NCI-H226 (cell line): ENCODE results near the gene PCDHGA7.
"Not testable (repeated sequence)": the region's sequence is repeated elsewhere in the genome, so short reads cannot be mapped to it uniquely, and the experiment has no call there.

Source experiments
- DNase-seq: peaks from one replicate; pipeline ENCODE4 v3.0.0-alpha.2; 2015

The PCDHGA7 gene

GRCh38 chr5:141369994-141370848 lies 12.3 kb upstream of the PCDHGA7 start, which contains the start of gene PCDHGB3:
Gene PCDHGB3 (plus strand): TSS chr5:141370242. CDS start chr5:141370395, 153 bp downstream.
- peak; percentile 56 for DNase-seq

DNA sequence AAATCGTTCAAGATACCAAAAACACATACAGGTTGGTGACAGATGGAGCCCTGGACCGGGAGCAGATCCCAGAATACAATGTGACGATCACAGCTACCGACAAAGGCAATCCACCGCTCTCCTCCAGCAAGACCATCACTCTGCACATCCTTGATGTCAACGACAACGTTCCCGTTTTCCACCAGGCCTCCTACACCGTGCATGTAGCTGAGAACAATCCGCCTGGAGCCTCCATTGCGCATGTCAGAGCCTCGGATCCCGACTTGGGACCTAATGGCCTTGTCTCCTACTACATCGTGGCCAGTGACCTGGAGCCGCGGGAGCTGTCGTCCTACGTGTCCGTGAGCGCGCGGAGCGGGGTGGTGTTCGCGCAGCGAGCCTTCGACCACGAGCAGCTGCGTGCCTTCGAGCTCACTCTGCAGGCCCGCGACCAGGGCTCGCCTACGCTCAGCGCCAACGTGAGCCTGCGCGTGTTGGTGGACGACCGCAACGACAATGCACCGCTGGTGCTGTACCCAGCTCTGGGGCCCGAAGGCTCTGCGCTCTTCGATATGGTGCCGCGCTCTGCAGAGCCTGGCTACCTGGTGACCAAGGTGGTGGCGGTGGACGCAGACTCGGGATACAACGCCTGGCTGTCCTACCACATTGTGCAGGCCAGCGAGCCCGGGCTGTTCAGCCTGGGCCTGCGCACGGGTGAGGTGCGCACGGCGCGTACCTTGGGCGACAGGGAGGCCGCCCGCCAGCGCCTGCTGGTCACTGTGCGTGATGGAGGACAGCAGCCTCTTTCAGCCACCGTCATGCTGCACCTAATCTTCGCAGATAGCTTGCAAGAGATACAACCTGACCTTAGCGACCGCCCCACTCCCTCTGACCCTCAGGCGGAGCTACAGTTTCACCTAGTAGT lies 10.7 kb upstream of the PCDHGA7 start:
- DNase-seq = no peak

- no peak for DNase-seq
Measured at GRCh38 chr5:141373673-141374317, 8.7 kb upstream of the PCDHGA7 start, which contains the start of gene PCDHGA6. Gene PCDHGA6 (plus strand): TSS chr5:141373891. CDS start chr5:141374084, 193 bp downstream.

- no peak for DNase-seq
Measured at GRCh38 chr5:141374627-141375026, 7.9 kb upstream of the PCDHGA7 start.

GRCh38 chr5:141375444-141376155 lies 6.9 kb upstream of the PCDHGA7 start:
- not testable (repeated sequence) for DNase-seq

- DNase-seq = no peak
Measured at GRCh38 chr5:141383345-141383744, 803 bp downstream of the PCDHGA7 start.

DNA sequence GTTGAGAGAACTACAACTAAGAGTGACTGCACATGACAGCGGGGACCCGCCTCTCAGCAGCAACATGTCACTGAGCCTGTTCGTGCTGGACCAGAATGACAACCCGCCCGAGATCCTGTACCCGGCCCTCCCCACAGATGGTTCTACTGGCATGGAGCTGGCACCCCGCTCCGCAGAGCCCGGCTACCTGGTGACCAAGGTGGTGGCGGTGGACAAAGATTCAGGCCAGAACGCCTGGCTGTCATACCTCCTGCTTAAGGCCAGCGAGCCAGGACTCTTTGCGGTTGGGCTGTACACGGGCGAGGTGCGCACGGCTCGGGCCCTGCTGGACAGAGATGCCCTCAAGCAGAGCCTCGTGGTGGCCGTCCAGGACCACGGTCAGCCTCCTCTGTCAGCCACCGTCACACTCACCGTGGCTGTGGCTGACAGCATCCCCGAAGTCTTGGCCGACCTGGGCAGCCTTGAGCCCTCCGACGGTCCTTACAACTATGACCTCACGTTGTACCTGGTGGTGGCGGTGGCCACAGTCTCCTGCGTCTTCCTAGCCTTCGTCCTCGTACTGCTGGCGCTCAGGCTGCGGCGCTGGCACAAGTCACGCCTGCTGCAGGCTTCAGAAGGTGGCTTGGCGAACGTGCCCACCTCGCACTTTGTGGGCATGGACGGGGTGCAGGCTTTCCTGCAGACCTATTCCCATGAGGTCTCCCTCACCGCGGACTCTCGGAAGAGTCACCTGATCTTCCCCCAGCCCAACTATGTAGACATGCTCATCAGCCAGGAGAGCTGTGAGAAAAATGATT lies 2.1 kb downstream of the PCDHGA7 start:
- DNase-seq = no peak

DNA sequence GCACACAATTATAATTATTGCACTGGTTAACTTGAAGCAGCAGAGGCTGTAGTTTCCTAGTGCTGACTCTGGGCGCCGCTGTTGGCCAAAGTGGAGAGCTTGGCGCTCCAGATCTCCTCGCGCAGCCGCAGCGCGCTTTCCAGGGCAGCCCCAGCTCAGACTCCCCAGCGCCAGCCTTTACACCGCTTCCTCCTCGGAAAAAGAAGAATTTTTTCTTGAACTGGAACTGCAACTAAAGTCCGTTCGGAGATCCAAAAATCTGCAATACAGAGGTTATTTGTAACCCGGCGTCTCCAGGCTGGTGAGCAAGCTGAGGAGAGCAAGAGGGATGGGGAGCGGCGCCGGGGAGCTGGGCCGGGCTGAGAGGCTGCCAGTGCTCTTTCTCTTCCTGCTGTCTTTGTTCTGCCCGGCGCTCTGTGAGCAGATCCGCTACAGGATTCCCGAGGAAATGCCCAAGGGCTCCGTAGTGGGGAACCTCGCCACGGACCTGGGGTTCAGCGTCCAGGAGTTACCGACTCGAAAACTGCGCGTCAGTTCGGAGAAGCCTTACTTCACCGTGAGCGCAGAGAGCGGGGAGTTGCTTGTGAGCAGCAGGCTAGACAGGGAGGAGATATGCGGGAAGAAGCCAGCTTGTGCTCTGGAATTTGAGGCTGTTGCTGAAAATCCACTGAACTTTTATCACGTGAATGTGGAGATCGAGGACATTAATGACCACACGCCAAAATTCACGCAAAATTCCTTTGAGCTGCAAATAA lies 5.2 kb downstream of the PCDHGA7 start, which contains the start of gene PCDHGB4:
TSS of gene PCDHGB4 (plus strand) at position 142 of the 755 bp plus-strand sequence. CDS start at position 329, 187 bp downstream.
- not testable (repeated sequence) for DNase-seq

- no peak for DNase-seq
Measured at GRCh38 chr5:141388661-141389060, 6.1 kb downstream of the PCDHGA7 start.

GRCh38 chr5:141389153-141390042 lies 6.9 kb downstream of the PCDHGA7 start:
- no peak for DNase-seq

DNA sequence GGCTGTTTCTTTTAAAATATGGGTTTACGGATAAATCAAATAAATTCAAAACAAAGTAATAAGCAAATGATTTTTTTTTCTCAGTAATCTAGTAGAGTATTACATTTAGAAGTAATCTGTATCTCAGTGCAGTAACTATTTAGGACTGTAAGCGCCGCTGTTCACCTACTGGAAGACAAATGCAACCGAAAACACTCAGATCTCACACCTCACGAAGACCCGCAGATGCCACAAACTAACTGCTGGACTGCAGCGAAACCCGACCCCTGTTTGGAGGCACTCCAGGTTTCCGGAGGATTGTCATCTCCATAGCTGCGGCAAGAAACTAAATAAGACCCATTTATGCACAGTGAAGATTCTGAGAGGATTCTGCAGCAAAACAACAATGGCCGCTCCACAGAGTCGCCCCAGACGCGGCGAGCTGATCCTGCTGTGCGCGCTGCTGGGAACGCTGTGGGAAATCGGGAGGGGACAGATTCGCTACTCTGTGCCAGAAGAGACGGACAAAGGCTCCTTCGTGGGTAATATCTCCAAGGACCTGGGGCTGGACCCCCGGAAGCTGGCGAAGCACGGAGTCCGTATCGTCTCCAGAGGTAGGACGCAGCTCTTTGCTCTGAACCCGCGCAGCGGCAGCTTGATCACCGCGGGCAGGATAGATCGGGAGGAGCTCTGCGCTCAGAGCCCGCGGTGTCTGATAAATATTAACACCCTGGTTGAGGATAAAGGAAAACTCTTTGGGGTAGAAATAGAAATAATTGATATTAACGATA lies 10.1 kb downstream of the PCDHGA7 start, which contains the start of gene PCDHGA8:
TSS of gene PCDHGA8 (plus strand) at position 205 of the 770 bp plus-strand sequence. CDS start at position 386, 181 bp downstream.
- DNase-seq = no peak

DNA sequence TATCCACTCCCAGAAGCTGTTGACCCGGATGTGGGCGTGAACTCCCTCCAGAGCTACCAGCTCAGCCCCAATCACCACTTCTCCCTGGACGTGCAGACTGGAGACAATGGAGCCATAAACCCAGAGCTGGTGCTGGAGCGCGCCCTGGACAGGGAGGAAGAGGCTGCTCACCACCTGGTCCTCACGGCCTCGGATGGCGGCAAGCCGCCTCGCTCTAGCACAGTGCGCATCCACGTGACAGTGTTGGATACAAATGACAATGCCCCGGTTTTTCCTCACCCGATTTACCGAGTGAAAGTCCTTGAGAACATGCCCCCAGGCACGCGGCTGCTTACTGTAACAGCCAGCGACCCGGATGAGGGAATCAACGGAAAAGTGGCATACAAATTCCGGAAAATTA lies 10.7 kb downstream of the PCDHGA7 start:
- DNase-seq = no peak

DNA sequence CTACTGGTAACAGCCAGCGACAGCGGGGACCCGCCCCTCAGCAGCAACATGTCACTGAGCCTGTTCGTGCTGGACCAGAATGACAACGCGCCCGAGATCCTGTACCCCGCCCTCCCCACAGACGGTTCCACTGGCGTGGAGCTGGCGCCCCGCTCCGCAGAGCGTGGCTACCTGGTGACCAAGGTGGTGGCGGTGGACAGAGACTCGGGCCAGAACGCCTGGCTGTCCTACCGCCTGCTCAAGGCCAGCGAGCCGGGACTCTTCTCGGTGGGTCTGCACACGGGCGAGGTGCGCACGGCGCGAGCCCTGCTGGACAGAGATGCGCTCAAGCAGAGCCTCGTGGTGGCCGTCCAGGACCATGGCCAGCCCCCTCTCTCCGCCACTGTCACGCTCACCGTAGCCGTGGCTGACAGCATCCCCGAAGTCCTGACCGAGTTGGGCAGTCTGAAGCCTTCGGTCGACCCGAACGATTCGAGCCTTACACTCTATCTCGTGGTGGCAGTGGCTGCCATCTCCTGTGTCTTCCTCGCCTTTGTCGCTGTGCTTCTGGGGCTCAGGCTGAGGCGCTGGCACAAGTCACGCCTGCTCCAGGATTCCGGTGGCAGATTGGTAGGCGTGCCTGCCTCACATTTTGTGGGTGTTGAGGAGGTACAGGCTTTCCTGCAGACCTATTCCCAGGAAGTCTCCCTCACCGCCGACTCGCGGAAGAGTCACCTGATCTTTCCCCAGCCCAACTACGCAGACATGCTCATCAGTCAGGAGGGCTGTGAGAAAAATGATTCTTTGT lies 12.1 kb downstream of the PCDHGA7 start:
- DNase-seq = not testable (repeated sequence)

GRCh38 chr5:141397756-141398551 lies 15.4 kb downstream of the PCDHGA7 start, which contains the start of gene PCDHGB5:
Gene PCDHGB5 (plus strand): TSS chr5:141397947. CDS start chr5:141398128, 181 bp downstream.
- DNase-seq = not testable (repeated sequence)

GRCh38 chr5:141398608-141399007 lies 16.1 kb downstream of the PCDHGA7 start:
- no peak for DNase-seq

DNA sequence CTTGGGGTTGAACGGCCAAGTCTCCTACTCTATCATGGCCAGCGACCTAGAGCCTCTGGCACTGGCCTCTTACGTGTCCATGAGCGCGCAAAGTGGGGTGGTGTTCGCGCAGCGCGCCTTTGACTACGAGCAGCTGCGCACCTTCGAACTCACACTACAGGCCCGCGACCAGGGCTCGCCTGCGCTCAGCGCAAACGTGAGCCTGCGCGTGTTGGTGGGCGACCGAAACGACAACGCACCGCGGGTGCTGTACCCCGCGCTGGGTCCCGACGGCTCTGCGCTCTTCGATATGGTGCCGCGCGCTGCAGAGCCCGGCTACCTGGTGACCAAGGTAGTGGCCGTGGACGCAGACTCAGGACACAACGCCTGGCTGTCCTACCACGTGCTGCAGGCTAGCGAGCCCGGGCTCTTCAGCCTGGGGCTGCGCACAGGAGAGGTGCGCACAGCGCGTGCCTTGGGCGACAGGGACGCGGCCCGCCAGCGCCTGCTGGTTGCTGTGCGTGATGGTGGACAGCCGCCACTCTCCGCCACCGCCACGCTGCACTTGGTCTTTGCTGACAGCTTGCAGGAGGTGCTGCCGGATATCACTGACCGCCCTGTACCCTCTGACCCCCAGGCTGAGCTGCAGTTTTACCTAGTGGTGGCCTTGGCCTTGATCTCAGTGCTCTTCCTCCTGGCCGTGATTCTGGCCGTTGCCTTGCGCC lies 17.2 kb downstream of the PCDHGA7 start:
- no peak for DNase-seq
